Panc1 (cell line): ENCODE data around the gene TMEM131L. TPM values are rescaled to one million over a fixed set of nuclear protein-coding genes. Genes with fewer than 3 reads are reported as not detected.
"Not testable (repeated sequence)": the region's sequence is repeated elsewhere in the genome, so short reads cannot be mapped to it uniquely, and the experiment has no call there.

Source experiments
- ATAC-seq: fragments of 200-7000 bp; cut with Tn5 transposase; 2 replicates; pipeline ENCODE4 v1.9.1; 2020; ENCODE audit warnings: mild to moderate bottlenecking, moderate library complexity
- BruUV-seq: library from RNA; stranded (reverse); fragments of 400-500 nt; replicated peaks from 2 replicates; lab custom pipeline; 2021; lab: Mats Ljungman, UMichigan
- CTCF ChIA-PET: fragments of 300-600 bp; sonication (Branson Sonifier 250); formaldehyde crosslinking; loops from one replicate; lab custom pipeline; 2022; ENCODE audit warnings: antibody characterized with exemption; lab: Charles Lee
- POLR2A ChIA-PET: fragments of 300-600 bp; sonication (Branson Sonifier 250); formaldehyde crosslinking; loops from one replicate; lab custom pipeline; 2022; ENCODE audit warnings: antibody characterized with exemption; lab: Charles Lee
- DNase-seq: peaks from one replicate; pipeline ENCODE4 v3.0.0-alpha.2; 2010; ENCODE audit warnings: low read depth, low spot score
- H3K27ac ChIP-seq: 2 replicates; pipeline ENCODE4 v1.5.1; 2011; ENCODE audit warnings: mild to moderate bottlenecking, low read length, inconsistent platforms
- H3K27me3 ChIP-seq: fragments of 200-500 bp; sonication (Bioruptor generic); 2 replicates; pipeline ENCODE4 v1.6.0; 2014; ENCODE audit warnings: low read length, inconsistent platforms; ENCODE audit not compliant: control insufficient read depth, insufficient read depth
- H3K36me3 ChIP-seq: fragments of 200-500 bp; sonication (Bioruptor generic); 2 replicates; pipeline ENCODE4 v1.5.1; 2014; ENCODE audit warnings: inconsistent platforms, mild to moderate bottlenecking, low read length, moderate library complexity; ENCODE audit not compliant: control insufficient read depth, insufficient read depth
- H3K4me1 ChIP-seq: 2 replicates; pipeline ENCODE4 v1.5.1; 2011; ENCODE audit warnings: inconsistent platforms, mild to moderate bottlenecking, low read length, moderate library complexity; ENCODE audit not compliant: control insufficient read depth, insufficient read depth
- H3K4me3 ChIP-seq, 2 experiments: 2 replicates each; pipeline ENCODE4 v1.5.1; 2011 to 2012; ENCODE audit warnings: low read depth in 2 of 2, low read length in 2 of 2, mild to moderate bottlenecking in 2 of 2, inconsistent platforms in 1 of 2, moderate library complexity in 1 of 2
- H3K9me3 ChIP-seq: fragments of 200-500 bp; sonication (Bioruptor generic); 2 replicates; pipeline ENCODE4 v1.5.1; 2014; ENCODE audit warnings: low read depth, mild to moderate bottlenecking, inconsistent platforms, low read length, moderate library complexity; ENCODE audit not compliant: control insufficient read depth, insufficient read depth
- CTCF ChIP-seq: fragments of 450-650 bp; IDR thresholded peaks from 2 replicates; pipeline ENCODE4 v1.5.1; 2017; ENCODE audit warnings: mild to moderate bottlenecking
- POLR2AphosphoS5 ChIP-seq: IDR thresholded peaks from 2 replicates; pipeline ENCODE4 v1.6.1; 2012; ENCODE audit warnings: mild to moderate bottlenecking, low read depth, low read length, moderate library complexity
- REST ChIP-seq, 2 experiments: IDR thresholded peaks; 2 replicates each; pipeline ENCODE4 v1.6.1; 2011 to 2012; ENCODE audit warnings: low read depth in 2 of 2, control low read depth in 1 of 2, low read length in 1 of 2, mild to moderate bottlenecking in 1 of 2, moderate library complexity in 1 of 2; ENCODE audit not compliant: insufficient read depth in 1 of 2
- SIN3A ChIP-seq: IDR thresholded peaks from 2 replicates; pipeline ENCODE4 v1.6.1; 2012; ENCODE audit warnings: low read depth, mild to moderate bottlenecking, low read length, moderate library complexity, borderline replicate concordance; ENCODE audit not compliant: insufficient read depth
- TCF7L2 ChIP-seq: IDR thresholded peaks from 2 replicates; pipeline ENCODE4 v1.6.1; 2011; ENCODE audit warnings: mild to moderate bottlenecking, low read depth, low read length, inconsistent platforms
- in situ Hi-C: cut with HindIII; loops from 2 replicates; pipeline ENCODE4 v1.10.0; 2016; ENCODE audit warnings: low sequenced_read_pairs, low pct_unique_long_range_greater_than_20kb
- intact Hi-C: fragments of 100-400 bp; cut with micrococcal nuclease; formaldehyde crosslinking; loops from one replicate; pipeline ENCODE4 v1.10.0; 2022; ENCODE audit not compliant: unreplicated experiment
- total RNA-seq: library from RNA; stranded (reverse); gene quantifications from one replicate; pipeline ENCODE4 v1.2.1, GENCODE V29; 2021; ENCODE audit not compliant: unreplicated experiment

Gene TMEM131L
- total RNA-seq, 1 experiment from 2014 or later = 13.5 TPM

GRCh38 chr4:153663667-153664066, 197.5 kb downstream of the TMEM131L start:
- DNase-seq = no peak
- no TSS peak for BruUV-seq
- Histone ChIP-seq H3K9me3 (no peaks in the 10 kb centered on the region), H3K4me3 (no peak overlapping the region), H3K36me3 (no peaks in the 10 kb centered on the region), H3K27ac (no peak overlapping the region), H3K27me3 (no peaks in the 10 kb centered on the region), H3K4me1 (no peaks in the 10 kb centered on the region)
- no peak for ATAC-seq
- intact Hi-C loops (no loop called here), in situ Hi-C loops (no loop called here)
- CTCF ChIA-PET = no interaction called here
- TF ChIP-seq SIN3A = no peak
- no peak for TF ChIP-seq POLR2AphosphoS5
- no peak for TF ChIP-seq CTCF
- TF ChIP-seq REST (IDR thresholded peaks at IDR 0.05; ENCODE audit: insufficient read depth in 1 of 2, low read depth in 2 of 2, low read length in 1 of 2) = no peak
- TF ChIP-seq TCF7L2 = no peak
- POLR2A ChIA-PET = no interaction called here

GRCh38 chr4:153666505-153666904, 200.3 kb downstream of the TMEM131L start:
- CTCF ChIA-PET, DNase-seq, POLR2A ChIA-PET, intact Hi-C loops, H3K4me3 ChIP-seq, in situ Hi-C loops, H3K4me1 ChIP-seq, H3K36me3 ChIP-seq, ATAC-seq, H3K9me3 ChIP-seq, H3K27me3 ChIP-seq, H3K27ac ChIP-seq, BruUV-seq: not testable (repeated sequence)

GRCh38 chr4:153668647-153669046, 202.5 kb downstream of the TMEM131L start:
- TF ChIP-seq REST (IDR thresholded peaks at IDR 0.05; ENCODE audit: insufficient read depth in 1 of 2, low read depth in 2 of 2, low read length in 1 of 2) (no peak), TCF7L2 (no peak), POLR2AphosphoS5 (no peak), SIN3A (no peak)
- in situ Hi-C loops = no loop called here
- Histone ChIP-seq H3K36me3 (no peaks in the 10 kb centered on the region), H3K9me3 (no peaks in the 10 kb centered on the region), H3K4me3 (no peak overlapping the region), H3K27ac (no peak overlapping the region), H3K27me3 (no peaks in the 10 kb centered on the region), H3K4me1 (no peaks in the 10 kb centered on the region)
- intact Hi-C loops = no loop called here
- ChIA-PET CTCF (no interaction called here), POLR2A (no interaction called here)
- ATAC-seq (no peak), DNase-seq (no peak)
- BruUV-seq = no TSS peak
